Measurements from ENCODE around the gene TEX2. TPM values are rescaled to one million over a fixed set of nuclear protein-coding genes. Genes with fewer than 3 reads are reported as not detected.

The TEX2 gene
- total and polyA plus RNA-seq, 2 experiments from 2014 or later = 7.5 to 17.7 TPM

DNA sequence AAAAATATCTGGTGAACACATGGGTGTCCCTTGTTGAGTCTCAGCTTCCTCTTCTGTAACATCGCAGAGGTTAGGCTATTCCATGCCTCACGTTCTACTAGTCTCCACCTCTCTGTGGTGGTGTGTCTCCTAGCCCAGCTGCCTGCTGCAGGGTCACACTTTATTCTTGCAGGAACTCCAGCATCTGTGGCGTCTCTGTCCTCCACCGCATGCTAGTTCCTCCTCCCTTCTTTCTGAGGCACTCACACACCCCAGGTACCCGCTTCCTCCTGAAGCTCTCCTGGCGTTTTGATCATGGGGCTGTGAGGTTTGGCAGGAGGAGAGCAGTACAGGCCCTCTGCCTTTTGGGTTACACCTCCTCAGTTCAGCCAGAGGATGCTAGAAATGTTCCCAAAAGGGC, 9.9 kb upstream of the TEX2 start:
- Histone ChIP-seq H2AFZ (no peak overlapping the region), H3K36me3 (ENCODE audit: insufficient read depth) (no peaks in the 10 kb centered on the region), H3K4me1 (ENCODE audit: insufficient read depth) (no peaks in the 10 kb centered on the region; the same call in 1 of the 2 replicates), H4K20me1 (replicated peaks; ENCODE audit: insufficient read depth) (no peaks in the 10 kb centered on the region; the same call in 1 of the 2 replicates), H3K4me2 (no peak overlapping the region), H3K27ac (ENCODE audit: low read depth) (no peak overlapping the region), H3K4me3 (no peak overlapping the region), H3K79me2 (replicated peaks; ENCODE audit: insufficient read depth) (no peaks in the 10 kb centered on the region), H3K27me3 (ENCODE audit: insufficient read depth) (no peaks in the 10 kb centered on the region), H3F3A (replicated peaks; ENCODE audit: low read depth) (no peaks in the 10 kb centered on the region), H3K9me2 (ENCODE audit: insufficient read depth) (peaks cover 4% of the 10 kb centered on the region; the same call in 1 of the 2 replicates)
- Mint-ChIP-seq H3K27ac (no peak overlapping the region), H3K9me3 (peaks cover 3% of the 10 kb centered on the region; the same call in 1 of the 3 replicates), H3K4me3 (no peak overlapping the region), H3K36me3 (ENCODE audit: low read depth) (no peaks in the 10 kb centered on the region), H3K4me1 (peaks cover 4% of the 10 kb centered on the region; the same call in 1 of the 3 replicates), H3K27me3 (ENCODE audit: insufficient read depth, low read depth, poor library complexity) (peaks cover 2% of the 10 kb centered on the region)
- DNase-seq (ENCODE audit: low spot score) = no peak
- ATAC-seq = no peak
- TF ChIP-seq, protein P1, sequence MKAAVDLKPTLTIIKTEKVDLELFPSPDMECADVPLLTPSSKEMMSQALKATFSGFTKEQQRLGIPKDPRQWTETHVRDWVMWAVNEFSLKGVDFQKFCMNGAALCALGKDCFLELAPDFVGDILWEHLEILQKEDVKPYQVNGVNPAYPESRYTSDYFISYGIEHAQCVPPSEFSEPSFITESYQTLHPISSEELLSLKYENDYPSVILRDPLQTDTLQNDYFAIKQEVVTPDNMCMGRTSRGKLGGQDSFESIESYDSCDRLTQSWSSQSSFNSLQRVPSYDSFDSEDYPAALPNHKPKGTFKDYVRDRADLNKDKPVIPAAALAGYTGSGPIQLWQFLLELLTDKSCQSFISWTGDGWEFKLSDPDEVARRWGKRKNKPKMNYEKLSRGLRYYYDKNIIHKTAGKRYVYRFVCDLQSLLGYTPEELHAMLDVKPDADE (IDR thresholded peaks at IDR 0.05) = no peak
- TF ChIP-seq STAT1 (IDR thresholded peaks at IDR 0.05; ENCODE audit: unreplicated experiment) = no peak
- TF ChIP-seq CREB1 (CRISPR knock-in tag; IDR thresholded peaks at IDR 0.05; ENCODE audit: low read depth) = no peak
- TF ChIP-seq ZNF331 (CRISPR knock-in tag; IDR thresholded peaks at IDR 0.05; ENCODE audit: low read depth) = no peak
- no peak for TF ChIP-seq ZNF462 (CRISPR knock-in tag; IDR thresholded peaks at IDR 0.05)
- TF ChIP-seq EZH2phosphoT487 (IDR thresholded peaks at IDR 0.05; ENCODE audit: unreplicated experiment) = no peak
- no peak for TF ChIP-seq NANOG (IDR thresholded peaks at IDR 0.05; ENCODE audit: borderline replicate concordance)
- no peak for TF ChIP-seq ZNF114 (CRISPR knock-in tag; IDR thresholded peaks at IDR 0.05)
- no peak for TF ChIP-seq EZH2 (IDR thresholded peaks at IDR 0.05; ENCODE audit: low read depth, unreplicated experiment)
- TF ChIP-seq, protein P2, sequence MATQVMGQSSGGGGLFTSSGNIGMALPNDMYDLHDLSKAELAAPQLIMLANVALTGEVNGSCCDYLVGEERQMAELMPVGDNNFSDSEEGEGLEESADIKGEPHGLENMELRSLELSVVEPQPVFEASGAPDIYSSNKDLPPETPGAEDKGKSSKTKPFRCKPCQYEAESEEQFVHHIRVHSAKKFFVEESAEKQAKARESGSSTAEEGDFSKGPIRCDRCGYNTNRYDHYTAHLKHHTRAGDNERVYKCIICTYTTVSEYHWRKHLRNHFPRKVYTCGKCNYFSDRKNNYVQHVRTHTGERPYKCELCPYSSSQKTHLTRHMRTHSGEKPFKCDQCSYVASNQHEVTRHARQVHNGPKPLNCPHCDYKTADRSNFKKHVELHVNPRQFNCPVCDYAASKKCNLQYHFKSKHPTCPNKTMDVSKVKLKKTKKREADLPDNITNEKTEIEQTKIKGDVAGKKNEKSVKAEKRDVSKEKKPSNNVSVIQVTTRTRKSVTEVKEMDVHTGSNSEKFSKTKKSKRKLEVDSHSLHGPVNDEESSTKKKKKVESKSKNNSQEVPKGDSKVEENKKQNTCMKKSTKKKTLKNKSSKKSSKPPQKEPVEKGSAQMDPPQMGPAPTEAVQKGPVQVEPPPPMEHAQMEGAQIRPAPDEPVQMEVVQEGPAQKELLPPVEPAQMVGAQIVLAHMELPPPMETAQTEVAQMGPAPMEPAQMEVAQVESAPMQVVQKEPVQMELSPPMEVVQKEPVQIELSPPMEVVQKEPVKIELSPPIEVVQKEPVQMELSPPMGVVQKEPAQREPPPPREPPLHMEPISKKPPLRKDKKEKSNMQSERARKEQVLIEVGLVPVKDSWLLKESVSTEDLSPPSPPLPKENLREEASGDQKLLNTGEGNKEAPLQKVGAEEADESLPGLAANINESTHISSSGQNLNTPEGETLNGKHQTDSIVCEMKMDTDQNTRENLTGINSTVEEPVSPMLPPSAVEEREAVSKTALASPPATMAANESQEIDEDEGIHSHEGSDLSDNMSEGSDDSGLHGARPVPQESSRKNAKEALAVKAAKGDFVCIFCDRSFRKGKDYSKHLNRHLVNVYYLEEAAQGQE (IDR thresholded peaks at IDR 0.05; ENCODE audit: unreplicated experiment) = no peak
- no peak for TF ChIP-seq JUNB (IDR thresholded peaks at IDR 0.05; ENCODE audit: unreplicated experiment)
